Activated CD4-positive, alpha-beta T cell treated with anti-CD3 and anti-CD28 coated beads, Interleukin-2, Interleukin-6, amounts not matched to agents 100 ng/mL and 50 ng/mL, durations not matched to agents 16 hours and 8 hours (primary cell): ENCODE measurements around the gene INPP4B.
A peak's percentile ranks its signal among the peaks of the same experiment; 100 is the strongest.

Experiments used
- DNase-seq: peaks from one replicate; pipeline ENCODE4 v3.0.0-alpha.2; 2020

Gene INPP4B

DNA sequence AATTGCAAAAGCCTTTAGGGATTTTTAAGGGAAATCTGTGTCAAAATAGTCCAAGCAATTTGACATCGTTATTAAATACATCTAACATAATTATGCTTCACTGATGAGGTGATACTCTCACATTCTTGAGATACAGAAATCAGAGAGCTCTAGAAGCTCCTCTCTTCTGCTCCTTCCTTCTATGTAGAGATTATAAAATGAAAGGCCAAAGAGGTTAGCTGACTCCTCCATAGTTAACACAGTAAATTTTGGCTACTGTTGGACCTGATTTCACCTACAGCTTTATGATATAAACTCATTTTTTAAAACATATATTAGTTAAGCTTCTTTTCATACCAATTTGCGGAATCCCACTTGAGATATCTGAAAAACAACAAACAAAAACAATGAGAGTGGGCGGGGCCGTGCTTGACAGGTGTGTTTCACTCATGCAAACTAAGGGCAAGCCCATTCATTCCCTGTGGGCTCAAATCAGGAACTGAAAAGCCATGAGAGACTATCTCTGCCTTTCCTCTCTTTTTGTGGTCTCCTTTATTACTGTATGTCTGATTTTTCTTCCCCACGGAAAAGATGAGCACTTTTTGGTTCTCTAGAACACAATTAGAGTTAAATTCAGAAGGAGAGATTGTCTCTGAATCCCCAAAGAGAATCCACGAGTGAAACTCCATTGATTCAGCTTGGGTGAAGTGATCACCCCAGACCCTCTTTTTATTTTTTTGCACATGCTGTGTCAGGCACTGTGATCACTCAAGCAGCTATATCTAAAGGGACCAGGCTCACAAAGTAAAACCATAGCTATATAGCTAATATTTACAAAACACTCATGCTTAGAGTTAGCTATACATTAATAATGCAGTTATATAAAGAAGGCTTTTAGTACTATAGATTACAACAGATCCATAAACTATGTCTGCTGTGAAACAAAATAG lies 643.4 kb downstream of the INPP4B start:
- no peak for DNase-seq

DNA sequence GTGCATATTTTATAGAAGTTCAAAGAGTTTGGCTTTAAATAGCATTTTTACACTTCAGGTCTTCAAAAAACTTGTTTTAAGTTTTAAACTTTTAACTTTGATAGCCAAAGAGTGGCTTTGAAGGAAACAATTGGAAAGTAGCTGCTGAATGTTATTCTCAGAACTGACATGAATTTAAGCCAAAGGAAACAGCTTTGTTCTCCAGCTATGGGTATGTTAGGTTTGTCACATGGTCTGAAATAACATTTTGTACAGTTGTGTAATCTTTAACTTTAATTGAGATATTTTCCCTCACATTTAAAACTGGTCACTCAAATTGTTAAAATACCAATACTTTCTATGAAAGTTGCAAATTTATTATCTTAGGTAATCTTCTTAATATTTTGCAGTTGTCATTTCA lies 645.1 kb downstream of the INPP4B start:
- no peak for DNase-seq

DNA sequence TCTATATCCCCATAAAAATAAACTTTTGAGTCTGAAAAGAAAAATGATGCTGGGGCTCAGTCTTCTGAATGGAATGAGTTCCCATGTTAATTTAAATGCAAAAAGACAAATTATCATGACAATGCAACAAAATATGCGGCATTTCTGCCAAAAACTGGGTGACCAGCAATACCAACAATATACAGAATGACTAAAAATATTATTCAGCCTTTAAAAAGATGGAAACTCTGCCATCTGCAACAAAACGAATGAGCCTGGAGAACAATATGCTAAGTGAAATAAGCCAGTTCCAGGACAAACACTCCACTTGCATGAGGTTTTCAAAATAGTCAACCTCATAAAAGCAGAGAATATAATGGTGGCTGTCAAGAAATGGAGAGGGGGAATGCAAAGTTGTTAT lies 651.2 kb downstream of the INPP4B start:
- DNase-seq, result no peak

GRCh38 chr4:142191901-142192300 lies 654.2 kb downstream of the INPP4B start:
- DNase-seq, result no peak

DNA sequence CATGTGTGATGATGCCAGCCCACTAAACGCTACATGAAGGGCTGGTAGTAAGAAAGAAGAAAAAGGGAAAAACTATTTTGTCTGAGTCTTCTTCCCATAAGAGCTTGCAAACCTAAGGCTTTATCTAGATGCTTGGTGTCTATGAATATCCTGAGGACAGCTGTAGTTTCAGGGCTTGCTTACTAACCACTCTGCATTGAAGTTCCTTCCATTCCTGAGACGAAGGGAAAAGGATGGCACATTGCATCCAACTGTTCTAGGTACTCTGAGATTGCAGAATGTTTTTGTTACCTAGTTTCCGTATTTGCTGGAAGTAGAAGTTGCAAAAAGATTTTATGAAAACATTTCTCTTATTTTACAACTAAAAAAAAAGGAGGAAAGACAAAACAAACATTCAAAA lies 665.1 kb downstream of the INPP4B start:
- no peak for DNase-seq

- no peak for DNase-seq
Observed at GRCh38 chr4:142169216-142169615, 676.9 kb downstream of the INPP4B start.

DNA sequence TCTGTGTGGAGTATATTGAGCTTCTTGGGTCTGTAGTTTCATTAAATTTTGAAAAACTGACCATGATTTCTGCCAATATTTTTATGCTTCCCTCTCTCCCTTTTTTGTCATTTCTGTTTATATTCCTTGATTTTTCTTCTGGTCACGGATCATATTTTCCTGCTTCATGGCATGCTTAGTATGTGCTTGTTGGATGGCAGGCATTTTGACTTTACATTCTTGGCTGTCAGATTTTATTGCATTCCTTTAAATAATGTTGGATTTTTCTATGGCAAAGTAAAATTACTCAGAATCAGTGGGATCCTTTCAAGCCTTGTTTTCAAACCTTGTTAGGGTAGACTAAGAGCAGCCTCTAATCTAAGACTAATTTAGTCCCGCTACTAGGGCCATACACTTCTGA lies 677.9 kb downstream of the INPP4B start:
- no peak for DNase-seq

- DNase-seq, result peak; percentile 19
Observed at GRCh38 chr4:142164767-142165500, 681.2 kb downstream of the INPP4B start.

DNA sequence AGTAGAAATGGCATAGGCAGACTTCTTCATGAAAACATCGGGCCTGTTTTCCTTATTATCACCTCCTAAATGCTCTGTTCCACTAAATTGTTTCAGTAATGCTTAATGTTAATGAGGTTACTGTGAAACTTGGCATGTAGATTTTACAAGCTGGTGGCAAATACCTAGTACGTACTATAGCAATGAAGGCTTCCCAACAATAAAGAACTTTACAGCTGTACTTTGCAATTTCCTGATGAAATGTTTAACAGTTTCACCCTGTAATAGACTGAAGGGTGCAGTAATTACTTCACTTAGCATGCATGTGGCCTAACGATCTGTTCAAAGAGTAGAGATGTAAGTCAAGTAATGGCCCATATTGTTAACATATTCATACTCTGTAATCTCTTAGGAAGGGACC lies 685.0 kb downstream of the INPP4B start:
- DNase-seq, result no peak

DNA sequence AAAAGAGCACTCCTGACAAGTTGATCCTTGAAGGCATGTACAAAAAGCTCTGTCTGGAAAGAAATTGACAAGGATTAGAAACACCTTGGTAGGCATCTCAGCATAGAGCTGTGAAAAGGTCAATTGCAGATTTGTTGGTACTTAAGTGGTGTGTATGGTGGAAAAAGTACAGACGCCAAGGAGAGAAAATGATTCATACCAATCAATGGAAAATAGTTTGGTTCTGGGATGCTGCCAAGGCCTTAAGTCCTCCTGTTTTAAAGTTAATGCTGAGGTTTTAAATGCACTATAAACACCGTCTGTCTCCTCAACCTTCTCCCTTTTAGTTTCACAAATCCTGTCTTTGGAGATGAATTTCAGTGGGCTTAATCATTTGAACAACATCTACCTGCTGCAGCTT lies 685.6 kb downstream of the INPP4B start:
- no peak for DNase-seq

DNA sequence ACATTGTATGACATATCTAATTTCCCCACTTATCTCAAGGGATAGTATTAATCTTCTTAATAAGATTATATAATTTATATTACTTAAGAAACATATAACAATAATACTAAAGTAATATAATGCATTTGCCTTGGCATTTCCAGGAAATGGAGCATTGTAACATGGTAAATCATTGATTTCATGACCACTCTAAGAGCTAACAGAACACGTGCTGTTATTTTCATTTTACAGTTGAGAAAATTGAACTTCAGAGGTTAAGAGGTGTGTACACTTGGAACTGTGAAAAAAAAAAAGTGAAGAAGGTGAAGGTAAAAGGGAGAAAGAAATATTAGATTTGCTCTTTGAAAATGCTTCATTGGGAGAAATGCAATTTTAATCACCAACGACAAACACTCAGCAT lies 687.1 kb downstream of the INPP4B start:
- no peak for DNase-seq

- no peak for DNase-seq
Observed at GRCh38 chr4:142156256-142156655, 689.8 kb downstream of the INPP4B start.

DNA sequence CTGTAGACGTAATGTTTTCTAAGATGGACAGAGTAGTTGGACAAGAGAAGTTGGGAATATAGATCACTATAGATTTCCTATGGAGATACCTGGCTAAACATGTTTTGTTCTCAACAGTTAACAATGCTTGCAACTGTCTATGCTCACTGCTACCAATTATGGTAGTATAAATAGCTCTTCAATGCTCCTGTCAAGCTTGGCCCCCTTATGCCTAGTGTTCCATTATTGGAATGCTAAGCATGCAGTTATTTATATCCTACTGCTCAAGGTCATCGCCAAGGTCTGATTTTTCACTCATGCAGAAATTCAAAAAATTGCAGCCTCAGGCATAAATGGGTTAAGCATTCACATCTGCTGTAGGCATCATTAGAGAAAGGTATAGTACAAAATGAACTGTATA lies 690.8 kb downstream of the INPP4B start:
- no peak for DNase-seq

DNA sequence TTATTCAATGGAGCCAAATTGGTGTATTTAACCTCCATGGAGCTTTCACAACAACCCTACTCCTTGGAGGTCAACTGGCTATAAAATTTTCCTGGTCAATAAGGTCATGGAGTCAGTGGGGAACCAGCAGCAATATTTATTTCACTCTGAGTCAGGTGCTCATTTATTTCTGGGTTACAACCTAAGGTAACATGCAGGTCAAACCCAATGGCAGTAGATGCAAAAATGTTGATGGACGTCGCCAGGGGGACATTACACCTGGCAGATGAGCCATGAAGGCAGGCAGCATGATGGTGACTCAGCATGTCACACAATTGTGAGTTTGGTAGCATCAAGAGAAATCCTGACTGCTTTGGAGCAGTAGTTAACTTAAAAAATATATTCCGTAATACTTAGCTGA lies 695.6 kb downstream of the INPP4B start:
- no peak for DNase-seq

DNA sequence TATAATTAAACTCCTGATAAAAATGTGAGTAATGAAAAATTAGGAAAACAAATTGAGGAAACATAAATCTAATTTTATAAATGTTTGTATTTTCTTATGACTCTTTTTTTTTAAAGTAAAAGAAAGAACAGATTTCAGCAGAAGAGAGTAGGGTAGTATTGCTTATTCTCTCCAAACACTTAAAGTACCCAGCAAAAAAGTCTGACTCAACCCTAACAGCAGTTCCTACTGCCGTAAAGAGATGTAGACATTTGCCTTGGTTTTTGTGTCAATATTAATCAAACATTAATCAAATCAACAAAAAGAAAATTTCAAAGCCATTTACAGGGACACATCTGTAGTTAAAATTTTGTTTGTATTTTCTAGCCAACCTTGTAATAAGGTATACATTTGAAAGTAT lies 701.3 kb downstream of the INPP4B start:
- no peak for DNase-seq

GRCh38 chr4:142142366-142143054 lies 703.6 kb downstream of the INPP4B start:
- no peak for DNase-seq

GRCh38 chr4:142141224-142141623 lies 704.9 kb downstream of the INPP4B start:
- DNase-seq, result no peak

DNA sequence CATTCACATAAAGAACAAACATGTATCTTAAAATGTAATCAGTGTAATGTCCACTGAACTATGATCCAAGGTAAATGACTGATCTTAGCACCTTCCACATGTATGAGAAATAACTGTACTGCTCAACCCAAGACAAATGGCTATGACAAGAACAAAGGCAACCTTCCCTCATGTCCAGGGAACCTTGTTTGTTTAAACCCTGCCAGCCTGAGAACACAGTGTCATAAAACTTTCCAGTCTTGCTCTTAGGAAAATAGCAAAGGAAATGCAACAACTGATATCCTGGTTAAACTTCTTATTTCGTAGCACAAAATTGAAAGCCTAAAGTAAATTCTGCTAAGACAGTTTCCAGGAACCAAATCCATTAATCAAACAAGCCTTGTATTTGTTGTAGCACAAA lies 715.4 kb downstream of the INPP4B start:
- no peak for DNase-seq

DNA sequence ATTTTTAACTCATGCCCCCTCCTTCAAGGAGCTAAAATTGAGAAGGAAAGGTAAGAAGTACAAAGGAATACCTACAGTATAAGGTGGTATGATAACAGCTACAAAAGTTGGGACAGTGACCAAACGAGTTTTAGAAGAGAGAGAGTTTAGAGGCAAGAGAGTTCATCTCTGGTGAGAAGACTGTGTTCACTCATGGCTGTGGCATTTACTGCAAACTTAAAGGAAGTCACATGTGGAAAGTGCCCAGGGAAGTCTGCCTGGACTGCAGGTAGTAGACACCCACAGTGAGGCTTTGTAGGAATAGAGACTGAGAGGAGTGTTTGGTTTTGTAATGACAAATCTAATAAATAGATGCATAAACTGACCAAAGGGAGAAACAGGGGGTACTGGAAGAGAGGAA lies 716.2 kb downstream of the INPP4B start:
- no peak for DNase-seq

DNA sequence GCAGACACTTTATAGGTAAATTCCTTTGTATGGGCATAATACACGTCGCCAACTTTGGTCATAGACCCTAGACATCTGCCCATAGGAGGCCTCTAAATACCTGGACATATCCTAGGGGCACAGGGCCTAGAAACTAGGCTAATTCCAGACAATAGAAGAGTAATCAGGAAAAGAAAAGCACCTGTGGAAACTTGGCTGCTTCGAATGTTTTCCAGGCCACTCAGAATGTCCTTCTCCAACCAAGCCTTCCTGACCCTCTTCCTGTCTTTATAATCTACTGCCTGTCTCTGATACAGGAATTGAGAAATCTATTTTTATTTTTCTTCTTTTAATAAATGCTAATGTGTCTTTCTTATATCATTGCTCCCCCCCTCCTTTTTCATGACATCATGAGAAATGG lies 716.6 kb downstream of the INPP4B start:
- DNase-seq, result no peak

DNA sequence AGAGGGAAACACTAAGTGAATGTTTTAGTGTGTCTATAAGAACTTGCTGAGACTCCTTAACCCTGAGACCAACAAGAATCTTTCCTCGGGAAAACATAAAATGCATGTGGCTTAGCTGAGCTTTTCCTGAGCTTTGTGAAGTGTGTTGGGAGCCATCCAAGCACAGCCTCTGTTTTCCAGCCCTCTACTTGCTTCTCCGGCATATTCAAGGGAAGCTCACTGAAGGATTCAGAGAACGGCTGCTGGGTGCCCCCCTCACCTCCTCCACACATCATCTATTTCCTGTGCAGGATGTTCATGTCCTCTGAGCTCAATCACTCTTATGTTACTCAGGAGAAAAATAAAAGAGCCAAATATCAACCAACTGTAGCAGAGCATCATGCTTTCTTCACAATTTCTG lies 717.6 kb downstream of the INPP4B start:
- no peak for DNase-seq

DNA sequence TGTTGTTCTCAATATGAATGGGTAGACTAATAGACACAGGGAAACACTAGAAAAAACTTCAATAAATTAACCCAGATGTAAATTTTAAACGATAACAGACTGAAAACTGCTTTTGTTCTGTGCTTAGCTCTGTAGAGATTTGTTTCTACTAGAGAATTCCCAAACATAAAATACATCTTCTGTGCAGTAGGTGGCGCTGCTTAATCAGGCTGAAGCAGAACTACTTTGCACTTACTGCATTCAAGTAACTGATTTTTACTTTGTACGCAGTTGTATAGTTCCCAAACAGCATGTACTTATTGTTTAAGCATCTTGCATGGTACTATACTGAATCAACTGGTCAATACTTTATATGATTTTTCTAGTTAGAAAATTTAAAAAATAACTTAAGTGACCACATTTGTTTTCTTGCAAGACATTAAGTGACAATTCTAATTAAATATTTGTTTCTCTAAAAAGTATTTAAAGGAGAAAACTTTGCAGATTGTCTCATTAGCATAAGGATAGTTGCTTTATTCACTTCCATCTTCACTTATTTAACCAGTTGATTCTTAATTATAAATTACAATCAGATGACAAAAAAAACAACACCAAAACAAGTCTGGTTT lies 719.1 kb downstream of the INPP4B start:
- peak; percentile 69 for DNase-seq

- DNase-seq, result no peak
Observed at GRCh38 chr4:142124874-142125273, 721.2 kb downstream of the INPP4B start.
